ENCODE data around the gene SLC5A6.
A peak's percentile ranks its signal among the peaks of the same experiment; 100 is the strongest.

The SLC5A6 gene

DNA sequence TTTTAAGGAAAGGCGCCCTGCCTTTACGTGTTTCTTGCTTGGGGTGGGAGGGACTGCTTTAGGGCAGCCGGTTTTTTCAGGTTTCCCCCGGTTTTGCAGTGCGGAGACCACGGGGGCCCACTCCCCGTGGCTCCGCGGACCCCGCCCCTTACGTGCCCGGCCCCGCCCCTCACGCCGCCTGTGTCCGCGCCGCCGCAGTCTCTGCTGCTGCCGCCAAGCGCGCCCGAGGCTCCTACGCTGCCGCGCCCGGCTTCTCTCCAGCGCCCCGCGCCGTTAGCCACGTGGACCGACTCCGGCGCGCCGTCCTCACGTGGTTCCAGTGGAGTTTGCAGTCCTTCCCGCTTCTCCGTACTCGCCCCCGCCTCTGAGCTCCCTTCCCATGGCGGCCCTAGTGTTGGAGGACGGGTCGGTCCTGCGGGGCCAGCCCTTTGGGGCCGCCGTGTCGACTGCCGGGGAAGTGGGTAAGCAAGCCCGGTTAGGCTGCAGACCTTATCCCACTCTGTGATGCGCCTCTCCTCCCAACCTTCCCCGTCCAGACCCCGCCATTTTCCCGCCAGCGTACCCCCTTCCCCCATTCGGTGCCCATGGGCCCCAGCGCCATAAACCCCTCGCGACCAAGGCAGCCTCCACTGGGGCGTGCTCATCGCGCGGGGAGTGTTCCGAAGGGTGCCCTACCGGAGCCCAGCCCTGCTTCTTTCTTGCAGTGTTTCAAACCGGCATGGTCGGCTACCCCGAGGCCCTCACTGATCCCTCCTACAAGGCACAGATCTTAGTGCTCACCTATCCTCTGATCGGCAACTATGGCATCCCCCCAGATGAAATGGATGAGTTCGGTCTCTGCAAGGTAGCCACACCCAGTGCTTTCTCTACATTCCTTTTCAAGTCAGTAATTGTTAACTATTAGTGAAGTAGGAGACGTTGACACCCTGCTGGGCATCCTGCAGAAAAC lies 5.4 kb upstream of the SLC5A6 start, which contains the start of gene CAD (continued):
- TF ChIP-seq, protein P1, sequence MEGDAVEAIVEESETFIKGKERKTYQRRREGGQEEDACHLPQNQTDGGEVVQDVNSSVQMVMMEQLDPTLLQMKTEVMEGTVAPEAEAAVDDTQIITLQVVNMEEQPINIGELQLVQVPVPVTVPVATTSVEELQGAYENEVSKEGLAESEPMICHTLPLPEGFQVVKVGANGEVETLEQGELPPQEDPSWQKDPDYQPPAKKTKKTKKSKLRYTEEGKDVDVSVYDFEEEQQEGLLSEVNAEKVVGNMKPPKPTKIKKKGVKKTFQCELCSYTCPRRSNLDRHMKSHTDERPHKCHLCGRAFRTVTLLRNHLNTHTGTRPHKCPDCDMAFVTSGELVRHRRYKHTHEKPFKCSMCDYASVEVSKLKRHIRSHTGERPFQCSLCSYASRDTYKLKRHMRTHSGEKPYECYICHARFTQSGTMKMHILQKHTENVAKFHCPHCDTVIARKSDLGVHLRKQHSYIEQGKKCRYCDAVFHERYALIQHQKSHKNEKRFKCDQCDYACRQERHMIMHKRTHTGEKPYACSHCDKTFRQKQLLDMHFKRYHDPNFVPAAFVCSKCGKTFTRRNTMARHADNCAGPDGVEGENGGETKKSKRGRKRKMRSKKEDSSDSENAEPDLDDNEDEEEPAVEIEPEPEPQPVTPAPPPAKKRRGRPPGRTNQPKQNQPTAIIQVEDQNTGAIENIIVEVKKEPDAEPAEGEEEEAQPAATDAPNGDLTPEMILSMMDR (tag by site-specific recombination; IDR thresholded peaks at IDR 0.05), result peak; percentile 92
- TF ChIP-seq ZNF391 (tag by site-specific recombination; IDR thresholded peaks at IDR 0.05; ENCODE audit: borderline replicate concordance, low read depth) (peak; percentile 65; the same call in 1 of the 2 replicates), ZFP37 (tag by site-specific recombination; IDR thresholded peaks at IDR 0.05) (peak; percentile 83), ZNF654 (tag by site-specific recombination; IDR thresholded peaks at IDR 0.05; ENCODE audit: low read depth) (no peak), HOXD13 (CRISPR knock-in tag; IDR thresholded peaks at IDR 0.05; ENCODE audit: borderline replicate concordance) (no peak), KLF16 (tag by site-specific recombination; IDR thresholded peaks at IDR 0.05) (peak; percentile 71), EGR2 (tag by site-specific recombination; IDR thresholded peaks at IDR 0.05; ENCODE audit: low read depth) (no peak), ZNF248 (tag by site-specific recombination; IDR thresholded peaks at IDR 0.05) (no peak), KLF10 (tag by site-specific recombination; IDR thresholded peaks at IDR 0.05) (0 out of 2 replicates have a peak, but pooled peaks have one; percentile 26), ZNF561 (tag by site-specific recombination; IDR thresholded peaks at IDR 0.05; ENCODE audit: borderline replicate concordance) (peak; percentile 36; the same call in 1 of the 2 replicates), ZFHX2 (tag by site-specific recombination; conservative IDR thresholded peaks at IDR 0.05) (peak; percentile 58), ZNF157 (tag by site-specific recombination; IDR thresholded peaks at IDR 0.05) (no peak), ZNF302 (tag by site-specific recombination; IDR thresholded peaks at IDR 0.05; ENCODE audit: low read depth) (no peak), ZNF2 (tag by site-specific recombination; IDR thresholded peaks at IDR 0.05) (peak; percentile 77; the same call in 1 of the 2 replicates), SP7 (tag by site-specific recombination; IDR thresholded peaks at IDR 0.05) (peak; percentile 55; the same call in 1 of the 2 replicates), KLF9 (tag by site-specific recombination; IDR thresholded peaks at IDR 0.05; ENCODE audit: low read depth) (peak; percentile 88), ZNF664 (tag by site-specific recombination; IDR thresholded peaks at IDR 0.05) (no peak), OVOL3 (tag by site-specific recombination; IDR thresholded peaks at IDR 0.05) (0 out of 2 replicates have a peak, but pooled peaks have one; percentile 41)
- TF ChIP-seq, protein P2, sequence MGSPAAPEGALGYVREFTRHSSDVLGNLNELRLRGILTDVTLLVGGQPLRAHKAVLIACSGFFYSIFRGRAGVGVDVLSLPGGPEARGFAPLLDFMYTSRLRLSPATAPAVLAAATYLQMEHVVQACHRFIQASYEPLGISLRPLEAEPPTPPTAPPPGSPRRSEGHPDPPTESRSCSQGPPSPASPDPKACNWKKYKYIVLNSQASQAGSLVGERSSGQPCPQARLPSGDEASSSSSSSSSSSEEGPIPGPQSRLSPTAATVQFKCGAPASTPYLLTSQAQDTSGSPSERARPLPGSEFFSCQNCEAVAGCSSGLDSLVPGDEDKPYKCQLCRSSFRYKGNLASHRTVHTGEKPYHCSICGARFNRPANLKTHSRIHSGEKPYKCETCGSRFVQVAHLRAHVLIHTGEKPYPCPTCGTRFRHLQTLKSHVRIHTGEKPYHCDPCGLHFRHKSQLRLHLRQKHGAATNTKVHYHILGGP (tag by site-specific recombination; IDR thresholded peaks at IDR 0.05), result no peak
- TF ChIP-seq, protein P3, sequence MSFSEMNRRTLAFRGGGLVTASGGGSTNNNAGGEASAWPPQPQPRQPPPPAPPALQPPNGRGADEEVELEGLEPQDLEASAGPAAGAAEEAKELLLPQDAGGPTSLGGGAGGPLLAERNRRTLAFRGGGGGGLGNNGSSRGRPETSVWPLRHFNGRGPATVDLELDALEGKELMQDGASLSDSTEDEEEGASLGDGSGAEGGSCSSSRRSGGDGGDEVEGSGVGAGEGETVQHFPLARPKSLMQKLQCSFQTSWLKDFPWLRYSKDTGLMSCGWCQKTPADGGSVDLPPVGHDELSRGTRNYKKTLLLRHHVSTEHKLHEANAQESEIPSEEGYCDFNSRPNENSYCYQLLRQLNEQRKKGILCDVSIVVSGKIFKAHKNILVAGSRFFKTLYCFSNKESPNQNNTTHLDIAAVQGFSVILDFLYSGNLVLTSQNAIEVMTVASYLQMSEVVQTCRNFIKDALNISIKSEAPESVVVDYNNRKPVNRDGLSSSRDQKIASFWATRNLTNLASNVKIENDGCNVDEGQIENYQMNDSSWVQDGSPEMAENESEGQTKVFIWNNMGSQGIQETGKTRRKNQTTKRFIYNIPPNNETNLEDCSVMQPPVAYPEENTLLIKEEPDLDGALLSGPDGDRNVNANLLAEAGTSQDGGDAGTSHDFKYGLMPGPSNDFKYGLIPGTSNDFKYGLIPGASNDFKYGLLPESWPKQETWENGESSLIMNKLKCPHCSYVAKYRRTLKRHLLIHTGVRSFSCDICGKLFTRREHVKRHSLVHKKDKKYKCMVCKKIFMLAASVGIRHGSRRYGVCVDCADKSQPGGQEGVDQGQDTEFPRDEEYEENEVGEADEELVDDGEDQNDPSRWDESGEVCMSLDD (tag by site-specific recombination; IDR thresholded peaks at IDR 0.05), result peak; percentile 95
- TF ChIP-seq, protein P4, sequence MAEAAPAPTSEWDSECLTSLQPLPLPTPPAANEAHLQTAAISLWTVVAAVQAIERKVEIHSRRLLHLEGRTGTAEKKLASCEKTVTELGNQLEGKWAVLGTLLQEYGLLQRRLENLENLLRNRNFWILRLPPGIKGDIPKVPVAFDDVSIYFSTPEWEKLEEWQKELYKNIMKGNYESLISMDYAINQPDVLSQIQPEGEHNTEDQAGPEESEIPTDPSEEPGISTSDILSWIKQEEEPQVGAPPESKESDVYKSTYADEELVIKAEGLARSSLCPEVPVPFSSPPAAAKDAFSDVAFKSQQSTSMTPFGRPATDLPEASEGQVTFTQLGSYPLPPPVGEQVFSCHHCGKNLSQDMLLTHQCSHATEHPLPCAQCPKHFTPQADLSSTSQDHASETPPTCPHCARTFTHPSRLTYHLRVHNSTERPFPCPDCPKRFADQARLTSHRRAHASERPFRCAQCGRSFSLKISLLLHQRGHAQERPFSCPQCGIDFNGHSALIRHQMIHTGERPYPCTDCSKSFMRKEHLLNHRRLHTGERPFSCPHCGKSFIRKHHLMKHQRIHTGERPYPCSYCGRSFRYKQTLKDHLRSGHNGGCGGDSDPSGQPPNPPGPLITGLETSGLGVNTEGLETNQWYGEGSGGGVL (tag by site-specific recombination; IDR thresholded peaks at IDR 0.05), result no peak
- TF ChIP-seq, protein P5, sequence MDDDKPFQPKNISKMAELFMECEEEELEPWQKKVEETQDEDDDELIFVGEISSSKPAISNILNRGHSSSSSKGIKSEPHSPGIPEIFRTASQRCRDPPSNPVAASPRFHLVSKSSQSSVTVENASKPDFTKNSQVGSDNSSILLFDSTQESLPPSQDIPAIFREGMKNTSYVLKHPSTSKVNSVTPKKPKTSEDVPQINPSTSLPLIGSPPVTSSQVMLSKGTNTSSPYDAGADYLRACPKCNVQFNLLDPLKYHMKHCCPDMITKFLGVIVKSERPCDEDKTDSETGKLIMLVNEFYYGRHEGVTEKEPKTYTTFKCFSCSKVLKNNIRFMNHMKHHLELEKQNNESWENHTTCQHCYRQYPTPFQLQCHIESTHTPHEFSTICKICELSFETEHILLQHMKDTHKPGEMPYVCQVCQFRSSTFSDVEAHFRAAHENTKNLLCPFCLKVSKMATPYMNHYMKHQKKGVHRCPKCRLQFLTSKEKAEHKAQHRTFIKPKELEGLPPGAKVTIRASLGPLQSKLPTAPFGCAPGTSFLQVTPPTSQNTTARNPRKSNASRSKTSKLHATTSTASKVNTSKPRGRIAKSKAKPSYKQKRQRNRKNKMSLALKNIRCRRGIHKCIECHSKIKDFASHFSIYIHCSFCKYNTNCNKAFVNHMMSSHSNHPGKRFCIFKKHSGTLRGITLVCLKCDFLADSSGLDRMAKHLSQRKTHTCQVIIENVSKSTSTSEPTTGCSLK (tag by site-specific recombination; IDR thresholded peaks at IDR 0.05), result no peak
- TF ChIP-seq, protein P6, sequence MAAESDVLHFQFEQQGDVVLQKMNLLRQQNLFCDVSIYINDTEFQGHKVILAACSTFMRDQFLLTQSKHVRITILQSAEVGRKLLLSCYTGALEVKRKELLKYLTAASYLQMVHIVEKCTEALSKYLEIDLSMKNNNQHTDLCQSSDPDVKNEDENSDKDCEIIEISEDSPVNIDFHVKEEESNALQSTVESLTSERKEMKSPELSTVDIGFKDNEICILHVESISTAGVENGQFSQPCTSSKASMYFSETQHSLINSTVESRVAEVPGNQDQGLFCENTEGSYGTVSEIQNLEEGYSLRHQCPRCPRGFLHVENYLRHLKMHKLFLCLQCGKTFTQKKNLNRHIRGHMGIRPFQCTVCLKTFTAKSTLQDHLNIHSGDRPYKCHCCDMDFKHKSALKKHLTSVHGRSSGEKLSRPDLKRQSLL (tag by site-specific recombination; IDR thresholded peaks at IDR 0.05), result peak; percentile 70; the same call in 1 of the 2 replicates
- TF ChIP-seq, protein P7, sequence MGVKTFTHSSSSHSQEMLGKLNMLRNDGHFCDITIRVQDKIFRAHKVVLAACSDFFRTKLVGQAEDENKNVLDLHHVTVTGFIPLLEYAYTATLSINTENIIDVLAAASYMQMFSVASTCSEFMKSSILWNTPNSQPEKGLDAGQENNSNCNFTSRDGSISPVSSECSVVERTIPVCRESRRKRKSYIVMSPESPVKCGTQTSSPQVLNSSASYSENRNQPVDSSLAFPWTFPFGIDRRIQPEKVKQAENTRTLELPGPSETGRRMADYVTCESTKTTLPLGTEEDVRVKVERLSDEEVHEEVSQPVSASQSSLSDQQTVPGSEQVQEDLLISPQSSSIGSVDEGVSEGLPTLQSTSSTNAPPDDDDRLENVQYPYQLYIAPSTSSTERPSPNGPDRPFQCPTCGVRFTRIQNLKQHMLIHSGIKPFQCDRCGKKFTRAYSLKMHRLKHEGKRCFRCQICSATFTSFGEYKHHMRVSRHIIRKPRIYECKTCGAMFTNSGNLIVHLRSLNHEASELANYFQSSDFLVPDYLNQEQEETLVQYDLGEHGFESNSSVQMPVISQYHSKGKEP (tag by site-specific recombination; IDR thresholded peaks at IDR 0.05), result no peak
